Endothelial cell of umbilical vein (primary cell): ENCODE results near the gene KAZN.

ENCODE experiments used
- CTCF ChIP-seq, 2 donors: IDR thresholded peaks; 1 replicate in 1 of 2; 2 replicates in 1 of 2; pipeline ENCODE4 v1.5.1; 2011; ENCODE audit warnings: low read length in 2 of 2, mild to moderate bottlenecking in 2 of 2, moderate library complexity in 2 of 2, control low read depth in 1 of 2, inconsistent platforms in 1 of 2, low read depth in 1 of 2; ENCODE audit not compliant: insufficient read depth in 1 of 2; ENCODE audit errors: extremely low read depth in 1 of 2
- POLR2A ChIP-seq: IDR thresholded peaks from 2 replicates; pipeline ENCODE4 v1.6.1; 2012; ENCODE audit warnings: low read depth, mild to moderate bottlenecking, control low read depth, low read length
- POLR2AphosphoS5 ChIP-seq: IDR thresholded peaks from 2 replicates; pipeline ENCODE4 v1.6.1; 2012; ENCODE audit warnings: low read depth, mild to moderate bottlenecking, control low read depth, low read length, moderate library complexity; ENCODE audit not compliant: insufficient read depth

- TF ChIP-seq POLR2A (no peak), CTCF (IDR thresholded peaks at IDR 0.05; ENCODE audit: extremely low read depth in 1 of 2, insufficient read depth in 1 of 2, low read depth in 1 of 2, low read length in 2 of 2) (no peak), POLR2AphosphoS5 (no peak)
These were observed 1.3 kb downstream of the KAZN start for GRCh38 chr1:14599800-14600199.
